DND-41 (cell line): ENCODE data around the gene ROS1.

Source experiments
- EZH2 ChIP-seq: IDR thresholded peaks from 3 replicates; pipeline ENCODE4 v1.6.1; 2012; ENCODE audit warnings: borderline replicate concordance, low read depth, mild to moderate bottlenecking, moderate library complexity, low read length, inconsistent platforms; ENCODE audit not compliant: severe bottlenecking
- TF ChIP-seq, protein P1 (sequence below): IDR thresholded peaks from 2 replicates; pipeline ENCODE4 v1.5.1; 2012; ENCODE audit warnings: borderline replicate concordance, low read length, moderate library complexity, mild to moderate bottlenecking; ENCODE audit not compliant: poor library complexity, severe bottlenecking; ENCODE audit errors: extremely low read depth

DNA sequence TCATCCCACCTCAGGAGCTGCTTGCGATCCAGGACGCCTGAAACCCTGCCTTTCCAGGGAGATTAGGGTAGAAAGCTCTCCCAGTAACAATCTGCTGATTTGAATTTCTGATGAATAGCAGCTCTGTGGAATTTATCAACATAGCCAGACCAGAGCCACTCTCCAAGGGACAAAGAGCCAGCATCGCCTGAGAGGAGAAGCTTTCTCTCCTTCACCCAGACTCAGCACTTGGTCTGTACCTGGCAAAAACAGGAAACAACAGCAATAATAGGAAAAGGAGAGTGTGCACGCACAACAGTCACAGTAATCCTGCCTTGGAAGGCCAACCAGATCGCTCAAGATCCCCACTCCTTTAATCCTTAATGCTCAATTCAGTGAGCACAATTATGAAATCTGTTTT is 22.3 kb upstream of the ROS1 start:
- TF ChIP-seq EZH2, result no peak
- TF ChIP-seq, protein P1, sequence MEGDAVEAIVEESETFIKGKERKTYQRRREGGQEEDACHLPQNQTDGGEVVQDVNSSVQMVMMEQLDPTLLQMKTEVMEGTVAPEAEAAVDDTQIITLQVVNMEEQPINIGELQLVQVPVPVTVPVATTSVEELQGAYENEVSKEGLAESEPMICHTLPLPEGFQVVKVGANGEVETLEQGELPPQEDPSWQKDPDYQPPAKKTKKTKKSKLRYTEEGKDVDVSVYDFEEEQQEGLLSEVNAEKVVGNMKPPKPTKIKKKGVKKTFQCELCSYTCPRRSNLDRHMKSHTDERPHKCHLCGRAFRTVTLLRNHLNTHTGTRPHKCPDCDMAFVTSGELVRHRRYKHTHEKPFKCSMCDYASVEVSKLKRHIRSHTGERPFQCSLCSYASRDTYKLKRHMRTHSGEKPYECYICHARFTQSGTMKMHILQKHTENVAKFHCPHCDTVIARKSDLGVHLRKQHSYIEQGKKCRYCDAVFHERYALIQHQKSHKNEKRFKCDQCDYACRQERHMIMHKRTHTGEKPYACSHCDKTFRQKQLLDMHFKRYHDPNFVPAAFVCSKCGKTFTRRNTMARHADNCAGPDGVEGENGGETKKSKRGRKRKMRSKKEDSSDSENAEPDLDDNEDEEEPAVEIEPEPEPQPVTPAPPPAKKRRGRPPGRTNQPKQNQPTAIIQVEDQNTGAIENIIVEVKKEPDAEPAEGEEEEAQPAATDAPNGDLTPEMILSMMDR, result no peak
